LNCaP clone FGC (cell line): ENCODE measurements around the gene SSBP2.

ENCODE experiments used
- DNase-seq: peaks from one replicate; pipeline ENCODE4 v3.0.0-alpha.2; 2011; ENCODE audit warnings: low read depth
- H3K4me3 ChIP-seq: 2 replicates; pipeline ENCODE4 v1.5.1; 2011; ENCODE audit warnings: mild to moderate bottlenecking, low read depth, low read length, control low read depth
- TF ChIP-seq, protein P1 (sequence below): IDR thresholded peaks from 2 replicates; pipeline ENCODE4 v1.5.1; 2012; ENCODE audit warnings: mild to moderate bottlenecking; ENCODE audit not compliant: control insufficient read depth, insufficient read depth; ENCODE audit errors: extremely low read depth

Gene SSBP2

GRCh38 chr5:81426359-81427030 is 324.4 kb downstream of the SSBP2 start:
- H3K4me3 ChIP-seq: no peak overlapping the region
- no peak for DNase-seq
- TF ChIP-seq, protein P1, sequence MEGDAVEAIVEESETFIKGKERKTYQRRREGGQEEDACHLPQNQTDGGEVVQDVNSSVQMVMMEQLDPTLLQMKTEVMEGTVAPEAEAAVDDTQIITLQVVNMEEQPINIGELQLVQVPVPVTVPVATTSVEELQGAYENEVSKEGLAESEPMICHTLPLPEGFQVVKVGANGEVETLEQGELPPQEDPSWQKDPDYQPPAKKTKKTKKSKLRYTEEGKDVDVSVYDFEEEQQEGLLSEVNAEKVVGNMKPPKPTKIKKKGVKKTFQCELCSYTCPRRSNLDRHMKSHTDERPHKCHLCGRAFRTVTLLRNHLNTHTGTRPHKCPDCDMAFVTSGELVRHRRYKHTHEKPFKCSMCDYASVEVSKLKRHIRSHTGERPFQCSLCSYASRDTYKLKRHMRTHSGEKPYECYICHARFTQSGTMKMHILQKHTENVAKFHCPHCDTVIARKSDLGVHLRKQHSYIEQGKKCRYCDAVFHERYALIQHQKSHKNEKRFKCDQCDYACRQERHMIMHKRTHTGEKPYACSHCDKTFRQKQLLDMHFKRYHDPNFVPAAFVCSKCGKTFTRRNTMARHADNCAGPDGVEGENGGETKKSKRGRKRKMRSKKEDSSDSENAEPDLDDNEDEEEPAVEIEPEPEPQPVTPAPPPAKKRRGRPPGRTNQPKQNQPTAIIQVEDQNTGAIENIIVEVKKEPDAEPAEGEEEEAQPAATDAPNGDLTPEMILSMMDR: no peak

DNA sequence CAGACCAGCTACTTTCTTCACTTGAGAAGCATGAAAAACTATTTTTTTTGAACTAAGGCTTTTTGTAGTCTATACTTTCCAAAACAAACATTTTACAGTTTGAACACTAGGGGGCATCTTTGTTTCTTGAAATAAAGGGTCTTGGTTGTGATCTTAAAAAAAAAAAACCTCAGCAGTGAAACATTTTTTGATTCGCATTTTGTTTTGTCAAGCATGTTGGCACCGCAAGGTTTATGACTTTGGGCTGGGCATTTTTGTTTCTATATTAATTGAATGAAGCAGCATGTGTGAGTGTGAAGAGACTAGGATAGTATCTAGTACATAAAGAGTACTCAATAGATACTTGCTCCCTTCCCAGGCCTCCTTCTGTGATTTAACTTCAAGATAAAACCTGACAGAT is 325.3 kb downstream of the SSBP2 start:
- no peak overlapping the region for H3K4me3 ChIP-seq
- DNase-seq: peak; percentile 18
- TF ChIP-seq, protein P1: peak; percentile 30; the same call in 1 of the 2 replicates

DNA sequence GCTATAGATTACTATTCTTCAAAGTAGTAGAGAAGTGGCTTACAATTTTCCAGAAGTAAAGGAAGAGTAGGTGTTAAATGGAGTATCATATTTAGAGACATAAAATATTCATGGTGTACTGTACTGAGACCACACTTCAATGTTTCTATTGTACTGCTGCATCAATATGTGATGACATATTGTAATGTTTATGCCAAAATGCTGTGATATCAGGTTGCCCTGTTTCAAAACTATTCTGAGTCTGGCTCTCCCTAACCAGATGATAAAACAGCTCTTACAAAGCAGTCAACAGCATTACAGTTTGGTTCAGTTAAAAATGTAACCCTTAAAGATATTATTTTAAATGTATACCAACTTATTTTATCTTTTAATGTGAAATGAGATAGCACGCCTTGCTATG is 326.2 kb downstream of the SSBP2 start:
- TF ChIP-seq, protein P1: no peak
- H3K4me3 ChIP-seq: no peak overlapping the region

GRCh38 chr5:81422671-81423070 is 328.2 kb downstream of the SSBP2 start:
- TF ChIP-seq, protein P1: no peak
- DNase-seq: no peak
- H3K4me3 ChIP-seq: no peak overlapping the region

More for the DNA sequence above, 326.2 kb downstream of the SSBP2 start:
- no peak for DNase-seq

GRCh38 chr5:81420039-81420667 is 330.7 kb downstream of the SSBP2 start:
- H3K4me3 ChIP-seq: no peak overlapping the region
- TF ChIP-seq, protein P1: no peak
- DNase-seq: no peak

GRCh38 chr5:81418606-81419005 is 332.3 kb downstream of the SSBP2 start:
- TF ChIP-seq, protein P1: no peak
- no peak overlapping the region for H3K4me3 ChIP-seq
- no peak for DNase-seq
